Measurements from ENCODE around the gene EEF1E1. TPM values are rescaled to one million over a fixed set of nuclear protein-coding genes. Genes with fewer than 3 reads are reported as not detected.

The EEF1E1 gene
- total RNA-seq, 1 donor from 2014 or later, result 64.0 TPM

DNA sequence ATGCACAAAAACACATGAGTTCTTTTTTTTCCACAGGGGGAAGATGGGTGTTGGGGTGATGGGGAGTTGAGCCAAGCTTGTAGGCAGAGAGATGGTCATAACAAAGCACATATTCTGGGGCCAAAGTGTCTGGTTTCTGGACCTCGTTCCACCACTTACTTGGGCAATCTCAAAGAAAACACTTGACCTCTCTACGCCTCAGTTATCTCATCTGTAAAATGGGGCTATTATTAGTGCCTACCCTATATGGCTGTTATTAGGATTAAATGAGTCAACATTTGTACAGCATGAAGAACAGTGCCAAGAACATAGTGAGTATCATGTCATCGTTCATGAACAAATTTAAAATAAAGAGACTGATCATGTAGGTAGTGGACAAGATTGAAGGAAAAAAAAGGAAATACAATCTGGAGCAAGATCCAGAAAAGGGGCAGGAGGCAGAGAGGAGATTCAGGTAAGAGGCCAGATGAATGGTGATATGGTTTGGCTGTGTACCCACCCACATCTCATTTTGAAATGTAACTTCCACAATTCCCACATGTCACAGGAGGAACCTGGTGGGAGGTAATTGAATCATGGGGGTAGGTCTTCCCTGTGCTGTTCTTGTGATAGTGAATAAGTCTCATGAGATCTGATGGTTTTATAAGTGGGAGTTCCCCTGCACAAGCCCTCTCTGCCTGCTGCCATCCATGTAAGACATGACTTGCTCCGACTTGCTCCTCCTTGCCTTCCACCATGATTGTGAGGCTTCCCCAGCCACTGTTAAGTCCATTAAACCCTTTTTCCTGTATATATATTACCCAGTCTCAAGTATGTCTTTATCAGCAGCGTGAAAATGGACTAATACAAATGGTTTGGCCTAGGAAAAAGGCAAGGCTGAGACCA is 14.2 kb downstream of the EEF1E1 start:
- no peak for DNase-seq

DNA sequence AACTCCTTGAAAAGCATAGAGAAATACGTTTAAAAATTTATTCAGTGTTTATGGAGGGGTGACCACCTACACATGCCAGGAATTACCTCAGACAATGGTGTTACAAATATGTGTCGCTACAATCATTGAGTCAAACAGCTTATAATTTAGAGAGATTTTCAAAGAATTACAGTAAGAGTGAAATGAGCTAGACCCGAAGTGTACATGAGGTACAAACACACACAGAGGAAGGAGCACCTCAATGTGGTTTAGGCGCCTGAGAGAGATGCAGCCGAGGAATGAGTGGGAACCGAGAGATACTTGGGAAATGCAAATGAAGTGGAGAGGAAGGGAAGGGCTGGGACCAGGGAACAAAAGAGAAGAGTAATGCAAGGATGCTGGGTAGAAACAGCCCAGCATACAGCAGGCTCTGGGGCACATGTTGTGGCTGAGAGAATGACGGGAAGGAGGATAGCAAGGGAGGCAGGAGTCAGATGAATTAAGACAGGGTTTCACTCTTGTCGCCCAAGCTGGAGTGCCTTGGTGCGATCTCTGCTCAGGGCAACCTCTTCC is 15.5 kb downstream of the EEF1E1 start:
- DNase-seq, result no peak

DNA sequence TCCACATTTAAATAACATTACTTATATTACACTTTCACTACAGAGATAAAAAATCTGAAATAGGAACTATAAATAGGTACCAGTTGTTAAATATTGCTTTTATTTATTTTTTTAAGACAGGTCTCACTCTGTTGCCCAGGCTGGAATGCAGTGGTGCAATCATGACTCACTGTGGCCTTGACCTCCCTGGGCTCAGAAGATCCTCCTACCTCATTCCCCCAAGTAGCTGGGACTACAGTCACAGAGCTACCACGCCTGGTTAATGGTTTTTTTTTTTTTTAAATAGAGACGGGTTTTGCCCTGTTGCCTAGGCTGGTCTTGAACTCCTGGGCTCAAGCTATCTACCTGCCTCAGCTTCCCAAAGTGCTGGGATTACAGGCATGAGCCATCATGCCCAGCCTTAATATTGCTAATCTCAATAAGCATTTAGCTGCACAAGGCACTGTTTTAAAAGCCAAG is 17.3 kb downstream of the EEF1E1 start:
- peak; percentile 89 for DNase-seq

DNA sequence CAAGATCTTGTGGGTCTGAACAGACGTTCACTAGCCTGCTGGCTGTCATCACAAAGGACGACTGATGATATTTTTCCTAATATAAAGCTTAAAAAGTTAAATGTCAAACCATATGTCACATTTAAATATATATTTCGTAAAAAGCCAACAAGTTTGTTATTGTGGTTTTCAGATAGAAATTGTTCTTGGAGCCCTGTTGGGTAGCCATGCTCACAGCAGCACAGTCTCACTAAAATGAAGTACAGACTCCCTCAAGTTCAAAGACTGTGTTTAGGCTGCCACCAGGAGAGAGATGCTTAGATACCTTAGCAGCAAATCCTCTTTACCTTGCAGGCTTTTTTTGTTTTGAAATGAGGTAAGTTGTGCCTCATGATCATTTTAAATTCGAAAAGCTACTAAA is 17.8 kb downstream of the EEF1E1 start:
- peak; percentile 21 for DNase-seq

DNA sequence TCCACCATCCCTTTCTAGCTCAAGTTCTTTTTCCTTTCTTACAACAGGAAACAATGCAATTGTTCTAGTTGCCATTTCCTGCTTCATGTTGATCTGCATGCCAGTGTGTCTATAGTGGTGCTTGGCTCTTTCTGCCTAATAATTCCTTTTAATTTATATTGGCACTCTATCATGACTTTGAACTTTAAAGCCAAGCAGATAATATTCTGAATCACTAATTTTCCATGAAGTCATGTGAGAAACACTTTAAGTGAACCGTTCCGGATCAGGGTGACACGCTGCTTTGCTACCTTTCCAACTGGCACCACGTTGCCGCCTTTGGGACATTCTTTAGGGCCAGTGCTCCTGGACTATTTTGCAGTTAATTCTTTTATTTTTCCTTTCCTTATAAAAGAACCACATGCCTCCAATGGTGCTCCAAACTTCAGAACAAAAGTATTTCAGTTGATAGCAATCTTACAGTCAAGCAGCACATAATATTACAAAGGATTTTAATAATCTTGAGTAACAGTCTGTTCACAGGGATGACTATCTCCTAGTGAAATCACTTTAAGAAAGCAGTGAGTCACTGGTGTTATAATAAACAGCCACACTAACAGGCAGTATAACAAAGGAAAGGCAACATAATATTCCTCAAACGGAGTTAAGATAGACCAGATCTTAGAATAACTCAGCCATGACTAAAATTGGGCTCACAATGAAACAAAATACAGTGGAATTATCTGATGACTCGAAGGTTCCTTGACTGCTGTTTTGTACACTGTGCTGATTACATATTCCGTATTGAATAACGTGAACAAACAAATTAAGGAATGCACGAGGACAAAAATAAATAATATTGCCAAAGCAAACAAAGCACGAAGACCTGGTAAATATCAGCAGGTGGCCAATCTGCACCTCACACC is 19.1 kb downstream of the EEF1E1 start:
- peak; percentile 89 for DNase-seq

DNA sequence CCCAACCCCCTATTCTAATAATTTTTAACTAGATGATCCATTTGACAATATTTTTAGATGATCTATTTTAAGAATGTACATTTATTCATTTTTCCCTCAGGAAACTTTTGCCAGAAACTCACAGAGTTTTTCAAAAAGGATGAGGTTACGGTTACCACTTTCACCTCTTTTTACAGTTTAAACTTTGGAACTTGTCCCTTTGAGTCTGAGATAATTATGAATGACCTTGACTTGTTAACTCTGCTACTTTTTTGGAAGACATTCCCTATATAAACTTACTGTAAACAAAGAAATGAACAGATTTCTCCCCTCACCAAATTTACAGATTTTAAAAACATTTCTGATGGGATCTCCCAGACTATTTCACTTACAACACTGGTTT is 19.8 kb downstream of the EEF1E1 start:
- no peak for DNase-seq

DNA sequence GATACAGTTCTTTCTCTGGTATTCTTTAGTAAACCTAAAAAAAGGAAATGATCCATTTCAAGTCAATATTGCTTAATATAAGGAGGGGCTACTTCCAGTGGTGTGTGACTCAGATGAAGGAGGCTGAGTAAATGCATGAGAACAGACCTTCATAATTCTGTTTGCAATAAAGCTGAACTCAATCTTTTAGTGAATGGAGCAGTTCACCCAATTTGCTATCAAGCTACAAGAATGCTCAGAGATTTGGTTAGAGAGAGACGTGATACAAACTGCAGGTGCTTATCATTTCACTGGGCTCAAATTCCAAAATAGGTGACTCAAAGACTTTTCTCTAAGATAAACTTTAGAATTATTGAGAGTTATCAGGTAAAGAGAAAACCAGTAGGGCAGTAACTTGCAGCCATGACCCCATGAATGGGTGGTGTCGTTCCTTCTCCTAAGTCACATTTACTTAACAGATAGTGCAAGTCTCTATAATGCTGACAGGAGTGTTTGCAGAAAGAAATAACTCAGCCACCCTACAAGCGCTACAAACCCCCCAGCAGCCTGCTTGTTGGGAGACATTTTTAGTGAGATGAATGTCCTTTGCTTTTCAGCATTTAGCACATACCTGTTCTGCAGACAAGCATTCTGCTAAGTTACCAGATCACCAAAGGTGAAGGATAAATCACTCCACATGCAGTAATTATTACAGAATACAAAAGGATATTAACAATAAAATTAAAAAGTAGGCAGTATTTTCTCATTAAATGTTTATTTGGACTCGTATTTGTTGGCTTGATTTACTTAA is 21.8 kb downstream of the EEF1E1 start:
- DNase-seq, result peak; percentile 59

DNA sequence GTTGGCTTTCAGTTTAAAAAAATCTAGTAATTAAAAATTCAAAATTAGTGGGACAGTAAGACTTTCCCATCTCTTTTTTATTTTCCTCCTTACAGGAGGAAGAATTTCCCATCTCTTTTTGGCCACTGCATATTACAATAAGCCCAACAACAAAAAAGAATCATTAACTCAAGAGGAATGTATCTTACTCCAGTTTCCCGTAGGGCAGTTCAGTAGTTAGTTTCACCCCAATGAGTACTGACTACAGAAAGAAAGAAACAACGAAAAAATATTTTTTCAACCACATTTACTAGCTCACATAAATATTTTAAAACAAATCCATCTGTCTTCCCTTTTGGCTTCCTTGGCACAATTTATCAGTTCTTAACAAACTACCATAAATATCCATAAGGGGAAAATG is 23.2 kb downstream of the EEF1E1 start:
- no peak for DNase-seq

DNA sequence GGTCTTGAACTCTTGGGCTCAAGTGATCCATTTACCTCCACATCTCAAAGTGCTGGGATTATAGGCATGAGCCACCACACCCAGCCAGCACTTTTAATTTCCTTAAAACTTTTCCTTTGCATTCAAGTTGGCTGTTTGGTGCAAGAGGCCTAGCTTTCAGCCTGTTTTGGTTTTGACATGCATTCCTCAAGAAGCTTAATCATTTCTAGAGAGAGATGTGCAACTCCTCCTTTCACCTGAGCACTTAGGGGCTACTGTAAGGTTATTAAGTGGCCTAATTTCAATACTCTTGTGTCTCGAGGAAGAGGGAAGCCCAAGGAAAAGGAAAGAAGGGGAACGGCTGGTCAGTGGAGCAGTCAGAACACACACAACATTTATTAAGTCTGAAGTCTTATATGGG is 24.4 kb downstream of the EEF1E1 start:
- no peak for DNase-seq

DNA sequence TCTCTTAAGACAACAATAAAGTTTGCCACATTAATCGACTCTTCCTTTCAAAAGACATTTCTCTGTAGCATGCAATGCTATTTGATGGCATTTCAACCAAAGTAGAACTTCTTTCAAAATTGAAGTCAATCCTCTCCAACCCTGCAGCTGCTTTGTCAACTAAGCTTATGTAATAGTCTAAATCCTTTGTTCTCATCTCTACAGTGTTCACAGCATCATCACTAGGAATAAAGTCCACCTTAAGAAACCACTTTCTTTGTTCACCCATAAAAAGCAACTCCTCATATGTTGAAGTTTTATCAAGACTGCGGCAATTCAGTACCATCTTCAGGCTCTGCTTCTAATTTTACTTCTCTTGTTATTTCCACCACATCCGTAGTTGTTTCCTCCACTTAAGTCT is 26.6 kb downstream of the EEF1E1 start:
- DNase-seq, result no peak

DNA sequence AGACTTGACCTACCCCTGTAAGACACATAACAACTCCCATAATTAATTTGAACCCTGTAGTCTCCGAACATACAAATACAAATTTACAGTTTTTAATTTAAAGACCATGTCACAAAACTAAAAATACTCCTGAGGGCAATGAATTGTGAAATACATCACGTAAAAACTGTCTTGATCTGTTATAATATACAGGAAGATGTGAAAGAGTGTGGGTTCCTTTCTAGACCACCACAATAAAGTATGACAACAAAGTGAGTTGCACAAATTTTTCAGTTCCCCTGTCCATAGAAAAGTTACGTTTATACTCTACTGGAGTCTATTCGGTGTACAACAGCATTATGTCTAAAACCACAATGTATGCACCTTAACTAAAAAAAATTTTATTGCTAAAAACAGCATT is 27.2 kb downstream of the EEF1E1 start:
- no peak for DNase-seq

DNA sequence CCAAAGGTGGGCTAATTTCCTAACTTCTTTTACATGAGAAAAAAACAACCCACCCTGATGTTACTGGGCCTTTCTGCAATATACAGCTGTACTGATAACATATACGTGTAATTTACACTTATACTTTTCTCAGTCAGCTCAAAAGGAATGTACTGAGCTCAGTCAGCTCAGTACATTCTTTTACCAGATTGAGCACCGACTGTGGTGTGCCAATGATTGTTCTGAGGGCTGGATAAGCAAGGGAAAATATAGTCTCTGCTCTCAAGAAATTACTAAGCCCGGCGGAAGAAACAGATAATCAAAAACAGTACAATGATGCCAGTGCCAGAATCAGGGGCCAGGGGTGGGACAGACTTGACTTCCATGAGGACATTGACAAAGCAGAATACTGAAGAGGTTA is 28.1 kb downstream of the EEF1E1 start:
- DNase-seq, result no peak

DNA sequence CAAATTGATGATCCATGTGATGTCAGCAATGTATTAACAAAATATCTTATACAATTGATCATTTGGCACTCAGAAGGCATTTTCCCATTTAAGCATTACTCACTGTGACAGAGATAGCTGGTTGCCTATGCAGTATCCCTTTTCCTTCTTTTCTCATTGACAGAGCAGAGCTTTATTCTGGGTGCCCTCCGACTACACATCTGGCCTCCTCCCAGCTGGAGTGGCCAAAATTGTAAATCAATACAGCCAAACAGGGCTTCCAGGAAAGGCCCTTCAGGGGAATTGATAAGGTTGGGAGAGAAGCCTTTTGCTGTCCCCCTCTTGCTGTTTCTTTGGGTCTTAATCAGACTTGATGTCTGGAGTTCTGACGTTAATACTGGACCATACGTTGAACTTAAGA is 28.6 kb downstream of the EEF1E1 start:
- no peak for DNase-seq

DNA sequence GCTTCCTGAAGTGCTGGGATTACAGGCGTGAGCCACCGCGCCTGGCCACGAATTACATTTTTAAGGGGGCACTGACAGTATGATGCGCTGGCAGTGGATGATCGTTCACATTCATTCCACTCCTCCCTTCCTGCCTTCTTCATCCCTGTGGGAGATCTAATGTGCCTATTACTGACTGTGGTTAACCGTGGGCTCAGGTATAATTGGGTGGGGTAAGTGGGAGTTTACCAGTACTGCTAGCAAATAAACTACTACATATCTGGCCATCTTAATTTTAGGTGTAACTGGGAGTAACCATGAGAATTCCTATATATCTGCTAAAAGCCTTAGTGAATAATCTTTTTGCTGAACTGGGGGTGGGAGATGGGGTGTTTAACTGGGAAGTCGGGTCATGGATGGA is 31.6 kb downstream of the EEF1E1 start:
- no peak for DNase-seq

DNA sequence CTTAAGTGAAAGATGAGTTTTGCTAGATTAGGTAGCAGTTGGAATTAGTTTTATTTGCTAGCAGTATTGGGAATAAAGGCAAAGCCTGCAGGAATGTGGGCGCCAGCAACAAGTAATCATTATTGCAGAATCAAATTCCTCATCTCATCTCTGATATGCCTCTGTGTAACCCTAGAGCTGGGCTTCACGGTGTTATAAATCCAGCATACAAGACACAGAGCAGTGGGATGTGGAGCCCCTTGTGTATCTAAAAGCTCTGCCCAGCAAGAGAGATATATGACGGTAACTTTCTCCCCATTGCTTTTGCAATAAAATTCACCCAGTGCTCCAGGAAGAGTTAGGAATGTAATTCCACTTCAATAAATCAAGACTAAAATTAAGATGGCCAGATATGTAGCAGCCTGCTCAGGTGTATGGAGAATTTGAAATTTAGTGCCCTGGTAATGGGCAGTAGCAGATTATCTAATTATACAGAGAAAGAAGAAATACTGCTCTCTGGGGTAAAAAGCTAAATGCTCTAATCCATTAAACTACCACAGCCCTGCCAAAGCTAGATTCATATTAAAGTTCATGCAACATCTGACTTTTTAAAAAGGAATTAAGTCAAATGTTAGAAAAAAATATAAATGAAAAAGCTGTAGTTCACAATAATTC is 32.6 kb downstream of the EEF1E1 start:
- no peak for DNase-seq

DNA sequence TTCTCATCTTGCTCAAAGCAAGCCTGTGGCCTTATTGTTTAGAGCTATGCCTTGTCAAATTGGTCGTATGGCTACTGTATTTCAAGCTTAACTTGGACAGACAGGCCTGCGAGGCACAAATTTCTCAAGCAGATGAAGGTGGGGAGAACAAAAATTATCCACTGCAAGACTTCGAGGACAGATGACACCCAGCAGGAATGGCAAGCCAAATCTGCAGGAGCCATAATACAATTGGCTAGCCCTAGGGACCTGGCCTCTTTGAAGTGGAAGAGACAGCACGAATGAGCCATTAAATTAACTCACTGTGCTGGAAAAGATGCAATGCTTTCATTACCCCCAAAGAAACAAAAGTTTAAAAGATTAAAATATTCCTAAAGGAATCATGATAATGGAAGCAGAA is 33.2 kb downstream of the EEF1E1 start:
- DNase-seq, result no peak

DNA sequence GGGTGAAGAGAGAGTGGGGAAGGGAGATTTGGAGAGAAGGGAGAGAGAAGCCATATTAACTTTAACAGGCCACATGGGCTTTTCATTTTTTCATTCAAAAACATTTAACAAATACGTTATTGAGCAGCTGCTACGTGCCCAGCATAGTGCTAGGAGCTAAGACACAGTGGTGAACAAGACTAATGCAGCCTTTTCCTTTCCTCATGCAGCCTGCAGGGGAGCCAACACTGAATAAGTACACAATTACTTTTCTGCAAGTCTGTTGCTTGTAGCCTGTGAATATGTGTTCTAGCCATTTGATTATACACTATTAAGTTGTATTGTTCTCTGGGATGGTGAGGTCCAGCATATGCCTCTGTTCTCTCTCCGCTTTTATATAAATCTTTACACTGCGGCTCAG is 36.2 kb downstream of the EEF1E1 start:
- no peak for DNase-seq

DNA sequence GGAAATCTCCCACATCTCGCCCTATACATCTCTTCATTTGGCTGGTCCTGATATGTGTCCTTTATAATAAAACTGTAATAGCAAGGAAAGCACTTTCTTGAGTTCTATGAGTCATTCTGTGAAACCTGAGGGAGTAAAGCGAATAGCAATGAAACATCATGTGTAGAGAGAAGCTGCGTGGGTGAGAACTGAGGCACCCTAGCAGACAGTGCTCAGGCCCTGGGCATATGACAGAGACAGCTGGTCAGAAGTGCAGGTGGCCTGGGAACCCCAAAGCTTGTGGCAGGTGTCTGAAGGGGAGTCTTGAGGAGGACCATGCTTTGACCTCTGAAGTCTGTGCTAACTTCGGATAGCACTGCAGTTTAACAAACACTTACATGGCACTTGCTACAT is 36.8 kb downstream of the EEF1E1 start:
- DNase-seq, result no peak

DNA sequence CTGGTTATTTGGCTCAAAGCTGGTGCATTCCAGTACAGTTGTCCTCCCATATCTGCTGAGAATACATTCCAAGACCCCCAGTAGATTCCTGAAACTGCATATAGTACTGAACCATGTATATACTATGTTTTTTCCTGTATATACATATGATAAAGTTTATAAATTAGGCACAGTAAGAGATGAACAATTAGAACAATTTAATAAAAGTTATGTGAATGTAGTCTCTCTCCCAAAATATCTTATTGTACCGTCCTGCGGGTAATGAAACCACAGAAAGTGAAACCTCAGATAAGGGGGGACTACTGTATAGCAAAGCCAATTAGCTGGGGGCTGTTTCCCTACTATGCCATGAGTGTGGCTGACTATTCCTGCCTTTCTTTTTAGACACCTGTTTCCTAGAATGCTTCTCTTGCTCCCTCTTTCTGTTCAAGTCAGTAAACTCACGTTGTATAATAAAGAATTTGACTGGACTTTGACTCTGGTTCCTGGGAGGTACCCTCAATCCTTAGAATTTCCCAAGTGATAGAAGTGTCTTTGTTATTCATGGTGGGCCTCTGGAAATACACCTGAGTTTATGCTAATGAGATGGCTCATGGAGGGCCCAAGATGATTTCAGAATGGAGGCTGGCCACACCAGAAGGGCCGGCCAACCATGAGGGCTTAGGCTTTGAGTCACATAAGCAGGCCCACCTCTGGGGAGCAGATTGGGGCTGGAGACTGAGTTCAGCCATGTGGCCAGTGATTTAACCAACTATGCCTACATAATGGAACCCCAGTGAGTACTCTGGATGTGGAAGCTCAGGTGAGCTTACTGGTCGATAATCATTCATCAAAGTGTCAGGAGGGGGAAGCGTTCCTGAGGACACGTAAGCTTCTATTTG is 37.5 kb downstream of the EEF1E1 start:
- no peak for DNase-seq

DNA sequence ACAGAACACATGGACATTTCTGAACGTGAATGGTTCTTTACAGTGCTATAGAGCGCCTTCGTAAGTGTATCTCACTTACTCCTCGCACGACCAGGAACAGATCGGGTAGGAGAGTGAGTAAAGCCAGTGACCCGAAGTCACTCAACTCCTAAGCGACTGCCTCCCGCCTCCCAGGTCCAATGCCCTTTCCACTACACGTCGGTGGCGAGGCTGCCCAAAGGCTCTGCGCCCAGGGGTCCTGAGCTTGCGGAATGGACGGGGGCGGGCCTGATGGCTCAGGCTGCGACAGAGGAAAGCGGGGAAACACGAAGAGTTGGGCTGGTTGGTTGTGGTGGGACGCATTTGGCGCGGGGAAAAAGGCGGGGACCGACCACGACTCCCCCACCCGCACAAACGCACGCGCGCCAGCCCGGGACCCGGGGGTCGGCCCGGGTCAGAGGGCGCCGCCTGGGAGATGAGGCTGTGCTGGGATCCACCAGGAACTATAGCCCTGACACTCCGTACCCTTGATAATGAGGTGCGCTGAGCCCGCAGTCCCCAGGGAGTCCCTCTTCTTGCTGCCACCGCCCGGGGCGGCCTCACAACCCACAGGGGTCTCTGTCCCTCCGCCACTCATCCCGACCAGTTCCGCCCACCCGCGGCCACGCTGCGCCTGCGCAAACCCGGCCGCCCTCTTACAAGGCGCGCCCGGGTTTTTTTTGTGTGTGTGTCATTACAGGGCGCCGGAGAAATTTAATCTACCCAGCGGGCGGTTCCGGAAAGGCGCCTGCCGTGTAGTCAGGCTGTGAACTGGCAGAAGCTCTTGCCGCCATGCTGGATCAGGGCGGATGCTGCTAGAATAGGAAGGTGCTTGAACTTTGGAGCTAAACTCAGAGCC is 38.3 kb downstream of the EEF1E1 start, which contains the start of gene BLOC1S5:
Gene BLOC1S5 (minus strand): TSS at position 629 of the 877 bp plus-strand sequence. CDS start 13 bp downstream, at position 616.
- peak; percentile 98 for DNase-seq

All from dermis blood vessel endothelial cell (primary cell).